Stimulated activated CD8-positive, alpha-beta memory T cell treated with anti-CD3 and anti-CD28 coated beads, Interleukin-15, amount 100 ng/mL, for 1 hour (primary cell): ENCODE results near the gene BMPR2.
"Not testable (repeated sequence)": the region's sequence is repeated elsewhere in the genome, so short reads cannot be mapped to it uniquely, and the experiment has no call there.

ENCODE experiments used
- DNase-seq: peaks from one replicate; pipeline ENCODE4 v3.0.0-alpha.2; 2020; ENCODE audit warnings: low read depth

BMPR2 gene

DNA sequence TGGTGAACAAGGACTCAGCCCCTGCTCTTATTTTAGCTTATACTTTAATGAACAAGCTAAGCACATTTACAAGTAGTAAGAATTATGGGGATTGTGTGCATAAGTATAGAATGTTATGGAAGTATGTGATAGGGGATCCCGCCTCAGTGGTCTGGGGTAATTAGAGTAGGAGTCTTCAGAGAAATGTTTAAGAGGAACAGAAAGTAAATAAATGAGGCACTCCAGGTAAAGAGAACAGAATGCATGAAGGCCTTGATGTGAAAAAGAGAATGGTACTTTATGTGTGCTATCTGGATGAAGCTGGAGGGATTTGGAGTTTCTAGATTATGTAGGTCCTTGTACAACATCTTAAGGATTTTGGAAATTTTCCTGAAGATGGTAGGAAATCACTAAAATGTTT, 76.6 kb downstream of the BMPR2 start:
- DNase-seq: no peak

- no peak for DNase-seq
Measured at GRCh38 chr2:202454536-202454935, 78.4 kb downstream of the BMPR2 start.

DNA sequence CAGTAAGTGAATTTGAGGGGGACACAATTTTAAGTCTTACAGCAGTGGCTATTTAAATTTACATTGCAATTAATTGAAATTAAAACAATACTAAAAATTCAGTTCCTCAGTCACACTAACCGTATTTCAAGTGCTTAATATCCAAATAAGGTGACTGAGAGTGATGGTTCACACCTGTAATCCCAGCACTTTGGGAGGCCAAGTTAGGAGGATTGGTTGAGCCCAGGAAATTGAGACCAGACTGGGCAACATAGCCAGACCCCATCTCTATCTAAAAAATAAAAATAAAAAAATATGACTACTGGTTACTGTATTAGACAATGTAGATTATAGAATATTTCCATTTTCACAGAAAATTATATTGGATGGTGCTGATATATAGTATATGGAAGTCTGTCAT, 79.0 kb downstream of the BMPR2 start:
- no peak for DNase-seq

DNA sequence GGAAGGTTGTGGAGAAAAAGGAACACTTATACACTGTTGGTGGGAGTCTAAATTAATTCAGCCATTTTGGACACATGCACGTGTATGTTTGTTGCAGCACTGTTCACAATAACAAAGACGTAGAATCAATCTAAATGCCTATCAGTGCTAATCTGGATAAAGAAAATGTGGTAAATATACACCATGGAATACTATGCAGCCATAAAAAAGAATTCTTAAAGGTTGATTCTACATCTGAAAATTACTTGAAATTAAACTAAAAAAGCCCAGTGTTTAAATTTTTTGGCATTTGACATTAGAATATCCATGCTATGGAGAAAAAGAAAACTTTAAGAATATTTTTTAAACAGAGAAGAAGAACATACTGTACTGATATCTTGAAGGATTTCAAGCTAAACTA, 84.0 kb downstream of the BMPR2 start:
- no peak for DNase-seq

DNA sequence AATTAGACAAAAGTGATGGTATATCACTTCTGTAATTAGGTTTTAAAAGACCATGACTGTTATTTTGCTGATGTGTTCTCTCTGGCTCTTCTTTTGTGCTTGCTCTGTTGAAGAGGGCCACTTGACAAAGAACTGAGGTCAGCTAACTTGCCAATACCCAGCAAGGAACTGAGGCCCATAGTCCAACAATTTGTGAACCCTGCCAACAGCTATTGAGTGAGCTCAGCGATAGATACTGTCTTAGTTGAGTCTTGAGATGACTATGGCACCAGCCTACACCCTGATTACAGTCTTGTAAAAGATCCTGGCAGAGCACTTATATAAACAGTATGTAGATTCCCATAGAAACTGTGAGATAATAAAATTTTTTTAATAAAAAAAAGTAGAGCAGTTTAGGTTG, 103.0 kb downstream of the BMPR2 start:
- no peak for DNase-seq

DNA sequence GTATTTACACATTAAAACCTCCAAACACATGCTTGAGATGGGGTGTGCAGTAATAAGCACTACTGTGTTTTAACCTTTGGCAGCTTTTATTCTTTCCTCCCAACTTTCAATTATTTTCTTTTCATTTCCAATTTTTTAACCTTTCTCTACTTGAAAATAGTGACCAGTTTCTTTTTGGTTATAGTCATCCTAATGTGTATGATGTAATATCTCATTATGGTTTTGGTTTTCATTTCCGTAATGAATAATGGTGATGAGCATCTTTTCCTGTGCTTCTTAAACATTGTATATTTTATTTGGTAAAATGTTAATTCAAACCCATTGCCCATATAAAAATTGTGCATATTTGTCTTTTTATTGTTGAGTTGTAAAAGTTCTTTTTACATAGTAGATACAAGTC, 103.5 kb downstream of the BMPR2 start:
- DNase-seq: no peak

- no peak for DNase-seq
Measured at GRCh38 chr2:202486351-202486750, 110.2 kb downstream of the BMPR2 start.

DNA sequence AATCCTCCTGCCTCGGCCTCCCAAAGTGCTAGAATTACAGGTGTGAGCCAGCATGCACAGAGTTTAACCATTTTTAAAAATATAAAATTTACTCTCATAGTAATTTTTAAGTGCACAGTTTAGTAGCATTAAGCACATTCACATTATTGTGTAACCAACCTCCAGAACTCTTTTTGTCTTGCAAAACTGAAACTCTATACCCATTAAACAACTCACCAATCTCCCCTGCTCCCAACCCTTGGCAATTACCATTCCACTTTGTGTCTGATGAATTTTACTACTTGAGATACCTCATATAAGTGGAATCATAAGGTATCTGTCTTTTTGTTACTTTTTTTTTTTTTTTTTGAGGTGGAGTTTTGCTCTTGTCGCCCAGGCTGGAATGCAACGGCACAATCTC, 112.5 kb downstream of the BMPR2 start:
- no peak for DNase-seq

DNA sequence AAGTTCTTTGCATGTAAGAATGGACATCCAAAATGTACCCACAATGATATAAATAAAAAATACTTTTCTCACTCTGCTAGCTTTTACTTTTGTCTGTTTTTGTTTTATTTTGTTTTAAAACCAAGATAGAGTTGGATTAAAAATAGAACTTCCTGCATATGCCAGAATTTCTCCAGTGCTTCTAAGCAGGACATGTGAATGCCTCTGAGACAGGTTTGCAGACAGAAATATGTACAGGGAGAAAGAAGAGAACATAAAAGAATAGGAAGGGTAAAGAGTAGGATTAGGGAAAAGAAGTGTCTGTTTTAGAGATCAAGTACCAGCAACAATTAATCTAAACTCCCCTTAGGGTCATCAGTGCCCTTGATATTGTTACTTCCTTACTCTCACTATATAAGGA, 114.4 kb downstream of the BMPR2 start:
- DNase-seq: no peak

- DNase-seq: no peak
Measured at GRCh38 chr2:202491514-202491913, 115.4 kb downstream of the BMPR2 start.

DNA sequence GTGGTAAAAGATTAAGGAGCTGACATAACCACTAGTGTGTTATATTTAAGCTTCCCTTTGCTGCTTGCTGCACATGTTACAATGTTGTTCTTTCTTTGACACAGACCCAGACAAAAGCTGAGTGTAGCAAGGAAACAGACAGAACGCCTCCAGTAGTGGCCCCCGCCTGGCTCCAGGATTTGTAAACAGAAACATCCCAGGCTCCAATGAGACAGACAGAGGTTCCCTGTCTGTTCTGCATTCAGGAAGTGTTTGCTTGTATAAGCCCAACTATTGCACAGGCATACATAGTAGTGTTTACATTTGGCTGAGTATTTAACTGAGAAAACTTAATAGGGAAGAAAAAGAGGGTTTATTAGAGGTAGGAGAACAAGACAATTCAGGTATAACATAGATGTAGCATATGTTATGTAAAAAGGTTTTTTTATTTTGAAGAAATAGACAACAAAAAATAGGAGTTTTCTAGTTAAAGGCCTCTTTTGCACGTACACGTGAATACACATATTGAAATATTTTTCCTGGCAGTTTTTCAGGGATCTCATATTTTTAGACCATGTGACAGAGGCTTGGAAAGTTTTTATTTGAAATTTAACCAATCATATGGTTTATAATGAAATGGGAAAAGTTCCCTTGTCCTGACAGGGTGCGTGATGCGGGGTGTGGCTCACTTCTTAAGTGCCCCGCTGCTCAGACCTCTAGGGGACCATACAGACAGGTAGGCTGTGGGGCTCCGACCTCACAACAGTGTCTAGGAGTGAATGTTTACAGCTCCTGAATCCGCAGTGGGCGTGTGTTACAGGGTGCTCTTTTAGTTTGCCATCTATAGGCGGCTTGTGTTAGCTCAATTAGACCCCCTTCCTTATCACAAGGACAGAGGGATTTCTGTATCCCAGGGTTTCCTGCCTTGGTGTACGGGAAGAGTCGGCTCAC, 118.4 kb downstream of the BMPR2 start:
- no peak for DNase-seq

GRCh38 chr2:202495230-202495604, 119.1 kb downstream of the BMPR2 start:
- no peak for DNase-seq

DNA sequence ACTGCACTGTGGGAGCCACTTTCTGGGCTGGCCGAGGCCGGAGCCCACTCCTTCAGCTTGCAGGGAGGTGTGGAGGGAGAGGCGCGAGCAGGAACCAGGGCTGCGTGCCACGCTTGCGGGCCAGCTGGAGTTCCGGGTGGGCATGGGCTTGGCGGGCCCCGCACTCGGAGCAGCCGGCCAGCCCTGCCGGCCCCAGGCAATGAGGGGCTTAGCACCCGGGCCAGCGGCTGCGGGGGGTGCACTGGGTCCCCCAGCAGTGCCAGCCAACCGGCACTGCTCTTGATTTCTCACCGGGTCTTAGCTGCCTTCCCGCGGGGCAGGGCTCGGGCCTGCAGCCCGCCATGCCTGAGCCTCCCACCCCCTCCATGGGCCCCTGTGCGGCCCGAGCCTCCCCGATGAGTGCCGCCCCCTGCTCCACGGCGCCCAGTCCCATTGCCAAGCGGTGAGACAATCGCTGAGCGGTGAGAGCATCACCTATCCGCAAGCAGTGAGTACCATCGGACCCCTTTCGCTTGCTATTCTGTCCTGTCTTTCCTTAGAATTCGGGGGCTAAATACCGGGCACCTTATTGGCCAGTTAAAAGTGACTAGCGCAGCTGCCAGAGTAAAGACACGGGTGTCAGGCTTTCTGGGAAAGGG, 120.8 kb downstream of the BMPR2 start:
- DNase-seq: not testable (repeated sequence)

DNA sequence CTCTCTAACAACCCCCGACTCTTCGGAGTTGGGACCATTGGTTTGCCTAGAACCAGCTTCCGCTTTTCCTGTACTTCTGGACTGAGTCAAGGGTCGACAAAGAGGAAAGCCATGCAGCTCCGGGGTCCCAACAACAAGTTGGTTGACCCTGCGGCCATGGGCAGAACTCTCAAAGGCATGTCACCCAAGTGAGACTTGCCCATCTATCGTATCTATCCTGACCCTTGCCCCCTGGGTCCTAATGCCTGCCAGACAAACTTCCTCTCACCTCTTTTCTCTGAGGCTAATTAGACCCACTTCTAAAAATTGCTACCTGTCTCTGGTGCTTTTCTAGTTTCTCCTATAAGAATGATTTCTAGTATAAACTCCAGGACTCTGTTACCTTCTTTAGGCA, 121.3 kb downstream of the BMPR2 start:
- not testable (repeated sequence) for DNase-seq

- DNase-seq: not testable (repeated sequence)
Measured at GRCh38 chr2:202499841-202500240, 123.7 kb downstream of the BMPR2 start.

DNA sequence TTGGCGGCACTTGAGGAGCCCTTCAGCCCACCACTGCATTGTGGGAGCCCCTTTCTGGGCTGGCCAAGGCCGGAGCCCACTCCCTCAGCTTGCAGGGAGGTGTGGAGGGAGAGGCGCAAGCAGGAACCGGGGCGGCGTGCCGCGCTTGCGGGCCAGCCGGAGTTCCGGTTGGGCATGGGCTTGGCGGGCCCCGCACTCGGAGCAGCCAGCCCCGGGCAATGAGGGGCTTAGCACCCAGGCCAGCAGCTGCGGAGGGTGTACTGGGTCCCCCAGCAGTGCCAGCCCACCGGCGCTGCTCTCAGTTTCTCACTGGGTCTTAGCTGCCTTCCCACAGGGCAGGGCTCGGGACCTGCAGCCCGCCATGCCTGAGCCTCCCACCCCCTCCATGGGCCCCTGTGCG, 127.1 kb downstream of the BMPR2 start:
- DNase-seq: not testable (repeated sequence)

DNA sequence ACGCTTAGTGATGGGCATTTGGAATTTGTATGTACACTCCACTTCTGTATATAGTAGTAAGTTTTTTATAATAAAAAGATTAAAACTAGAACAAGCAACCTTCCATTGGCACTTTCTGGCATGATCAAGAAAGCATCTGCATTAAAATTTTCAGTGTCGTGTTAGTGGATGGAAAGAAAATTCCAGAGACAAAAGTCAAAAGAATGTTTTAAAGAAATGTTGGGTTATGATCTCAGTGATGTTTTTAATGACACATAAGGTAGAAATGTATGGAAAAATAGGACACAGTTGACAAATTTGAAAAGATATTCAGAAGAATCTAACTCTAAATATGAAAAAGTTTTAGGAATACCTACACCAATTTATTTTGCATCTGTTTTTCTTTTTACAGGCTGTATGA, 132.6 kb downstream of the BMPR2 start:
- DNase-seq: no peak

GRCh38 chr2:202510911-202511310, 134.8 kb downstream of the BMPR2 start:
- DNase-seq: no peak

DNA sequence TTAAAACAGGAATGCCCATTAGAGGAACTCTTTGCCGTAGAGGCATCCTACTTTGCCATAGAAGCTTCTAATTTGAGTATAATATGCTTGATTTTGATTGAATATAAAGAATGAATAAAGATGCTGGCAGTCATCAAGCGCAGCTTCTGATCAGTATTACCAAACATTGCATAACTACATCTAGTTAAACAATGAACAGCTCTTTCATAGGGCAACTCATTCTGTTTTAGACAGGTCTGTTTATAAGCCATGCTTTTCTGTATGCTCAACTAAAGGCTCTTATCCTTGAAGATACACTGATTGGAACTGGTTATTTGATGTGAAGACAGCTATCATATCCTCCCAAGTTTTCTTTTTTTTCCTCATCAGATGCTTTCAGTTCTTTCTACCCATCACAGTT, 136.0 kb downstream of the BMPR2 start:
- no peak for DNase-seq

GRCh38 chr2:202514732-202515131, 138.6 kb downstream of the BMPR2 start:
- no peak for DNase-seq

GRCh38 chr2:202519453-202519852, 143.3 kb downstream of the BMPR2 start:
- DNase-seq: no peak

DNA sequence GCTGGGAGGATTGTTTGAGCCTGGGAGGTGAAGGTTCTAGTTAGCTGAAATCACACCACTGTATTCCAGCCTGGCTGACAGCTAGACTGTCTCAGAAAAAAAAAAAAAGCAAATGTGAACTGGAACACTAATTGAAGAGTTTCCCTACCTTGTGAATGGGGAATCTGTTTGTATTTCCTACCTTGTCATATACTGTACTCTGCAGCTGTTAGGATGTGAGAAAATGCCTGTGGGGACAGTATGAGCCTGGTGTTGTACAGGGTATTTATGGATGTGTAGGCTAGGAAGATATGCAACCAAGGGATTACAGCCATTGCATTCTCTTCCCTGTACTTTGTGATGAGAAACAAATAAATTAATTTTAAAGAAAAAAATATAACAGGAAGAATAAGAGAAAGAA, 145.3 kb downstream of the BMPR2 start:
- no peak for DNase-seq

- no peak for DNase-seq
Measured at GRCh38 chr2:202529389-202529788, 153.3 kb downstream of the BMPR2 start.

DNA sequence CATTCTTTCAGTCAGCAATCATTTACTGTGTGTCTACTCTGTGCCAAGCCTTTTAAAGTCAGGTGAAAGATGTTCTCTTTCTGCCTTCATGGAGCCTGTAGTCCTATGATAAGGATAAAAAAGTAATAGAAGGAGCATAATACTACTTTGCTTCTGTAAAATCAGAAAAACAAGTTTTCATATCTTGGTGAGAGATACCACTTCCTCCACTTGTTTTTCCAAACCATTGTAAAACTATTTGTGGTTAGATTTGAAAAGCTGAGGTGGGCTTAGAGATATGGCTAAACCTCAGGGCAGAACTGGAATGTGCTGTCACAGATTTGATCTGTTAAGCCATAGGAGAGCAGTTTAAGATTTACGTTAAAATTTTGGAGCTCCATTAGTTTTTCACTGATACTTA, 153.9 kb downstream of the BMPR2 start:
- DNase-seq: no peak
